Parathyroid adenoma (tissue), 2 donors: ENCODE results near the gene GRM2.

Experiments
- H2AFZ ChIP-seq: fragments of 300-600 bp; sonication (generic); one replicate; pipeline ENCODE4 v1.7.0; 2017; ENCODE audit warnings: antibody characterized with exemption, mild to moderate bottlenecking
- H3K27ac ChIP-seq: fragments of 300-600 bp; sonication (generic); one replicate; pipeline ENCODE4 v1.7.0; 2017
- H3K27me3 ChIP-seq: fragments of 300-600 bp; sonication (generic); one replicate; pipeline ENCODE4 v1.7.0; 2017; ENCODE audit warnings: low read length; ENCODE audit not compliant: control insufficient read depth, insufficient read depth
- H3K36me3 ChIP-seq: fragments of 300-600 bp; sonication (generic); one replicate; pipeline ENCODE4 v1.7.0; 2017; ENCODE audit warnings: low read length; ENCODE audit not compliant: control insufficient read depth, insufficient read depth
- H3K4me1 ChIP-seq: fragments of 300-600 bp; sonication (generic); one replicate; pipeline ENCODE4 v1.7.0; 2017; ENCODE audit warnings: control low read depth
- H3K4me2 ChIP-seq: fragments of 300-600 bp; sonication (generic); one replicate; pipeline ENCODE4 v1.7.0; 2017; ENCODE audit warnings: low read length
- H3K4me3 ChIP-seq: fragments of 300-600 bp; sonication (generic); one replicate; pipeline ENCODE4 v1.7.0; 2017; ENCODE audit warnings: low read depth, low read length
- H3K79me2 ChIP-seq: fragments of 300-600 bp; sonication (generic); one replicate; pipeline ENCODE4 v1.7.0; 2017; ENCODE audit warnings: control low read depth
- H3K9ac ChIP-seq: fragments of 300-600 bp; sonication (generic); one replicate; pipeline ENCODE4 v1.7.0; 2017; ENCODE audit warnings: mild to moderate bottlenecking
- H3K9me3 ChIP-seq: fragments of 300-600 bp; sonication (generic); one replicate; pipeline ENCODE4 v1.7.0; 2017; ENCODE audit warnings: low read length; ENCODE audit not compliant: control insufficient read depth
- CTCF ChIP-seq: fragments of 300-600 bp; sonication (generic); IDR thresholded peaks from one replicate; pipeline ENCODE4 v1.7.0; 2017; ENCODE audit warnings: antibody characterized with exemption, mild to moderate bottlenecking
- donor health status: primary hyperparathyroidism.

GRM2 gene

GRCh38 chr3:51682526-51682925 lies 24.3 kb upstream of the GRM2 start:
- Histone ChIP-seq H3K9ac (no peak overlapping the region), H3K27ac (no peak overlapping the region), H2AFZ (no peak overlapping the region), H3K9me3 (no peaks in the 10 kb centered on the region), H3K4me1 (no peaks in the 10 kb centered on the region), H3K4me2 (no peak overlapping the region), H3K79me2 (peaks cover 34% of the 10 kb centered on the region), H3K4me3 (no peak overlapping the region), H3K27me3 (no peaks in the 10 kb centered on the region), H3K36me3 (no peaks in the 10 kb centered on the region)
- no peak for TF ChIP-seq CTCF

GRCh38 chr3:51683566-51683965 lies 23.3 kb upstream of the GRM2 start:
- TF ChIP-seq CTCF, result no peak
- H3K9ac ChIP-seq, result no peak overlapping the region
- H3K4me1 ChIP-seq, result no peaks in the 10 kb centered on the region

GRCh38 chr3:51684971-51685751 lies 21.7 kb upstream of the GRM2 start:
- Histone ChIP-seq H3K9ac (no peak overlapping the region), H3K36me3 (no peaks in the 10 kb centered on the region), H3K27ac (peak overlapping the region; percentile 86)

More at GRCh38 chr3:51683566-51683965, 23.3 kb upstream of the GRM2 start:
- H3K4me2 ChIP-seq, result no peak overlapping the region
- H3K9me3 ChIP-seq, result no peaks in the 10 kb centered on the region
- H3K27ac ChIP-seq, result no peak overlapping the region
- H3K79me2 ChIP-seq, result peaks cover 34% of the 10 kb centered on the region
- no peaks in the 10 kb centered on the region for H3K36me3 ChIP-seq
- H3K4me3 ChIP-seq, result no peak overlapping the region
- no peaks in the 10 kb centered on the region for H3K27me3 ChIP-seq
- no peak overlapping the region for H2AFZ ChIP-seq

GRCh38 chr3:51686056-51686455 lies 20.8 kb upstream of the GRM2 start:
- no peaks in the 10 kb centered on the region for H3K27me3 ChIP-seq
- H3K9me3 ChIP-seq, result no peaks in the 10 kb centered on the region
- H3K36me3 ChIP-seq, result no peaks in the 10 kb centered on the region
- no peak for TF ChIP-seq CTCF
- H2AFZ ChIP-seq, result no peak overlapping the region
- H3K4me2 ChIP-seq, result no peak overlapping the region
- H3K4me3 ChIP-seq, result no peak overlapping the region
- H3K27ac ChIP-seq, result peak overlapping the region; percentile 86
- H3K79me2 ChIP-seq, result peaks cover 34% of the 10 kb centered on the region
- H3K4me1 ChIP-seq, result no peaks in the 10 kb centered on the region
- no peak overlapping the region for H3K9ac ChIP-seq

More at GRCh38 chr3:51684971-51685751, 21.7 kb upstream of the GRM2 start:
- Histone ChIP-seq H3K4me2 (no peak overlapping the region), H2AFZ (no peak overlapping the region), H3K27me3 (no peaks in the 10 kb centered on the region), H3K4me3 (no peak overlapping the region), H3K4me1 (no peaks in the 10 kb centered on the region), H3K79me2 (peaks cover 34% of the 10 kb centered on the region), H3K9me3 (no peaks in the 10 kb centered on the region)
- TF ChIP-seq CTCF, result no peak
